Activated CD4-positive, alpha-beta memory T cell treated with anti-CD3 and anti-CD28 coated beads, Interleukin-2, amount 10 ng/mL, durations not matched to agents 7 days and 5 days (primary cell): ENCODE results near the gene PCDH9. TPM values are rescaled to one million over a fixed set of nuclear protein-coding genes. Genes with fewer than 3 reads are reported as not detected.

Source experiments
- CTCF ChIA-PET: fragments of 350-600 bp; sonication (Branson Sonifier 250); formaldehyde crosslinking; loops from one replicate; lab custom pipeline; 2021; ENCODE audit warnings: antibody characterized with exemption, inconsistent platforms; lab: Charles Lee
- POLR2A ChIA-PET: fragments of 350-600 bp; sonication (Branson Sonifier 250); formaldehyde crosslinking; loops from one replicate; lab custom pipeline; 2021; ENCODE audit warnings: antibody characterized with exemption; lab: Charles Lee
- DNase-seq: peaks from one replicate; pipeline ENCODE4 v3.0.0-alpha.2; 2020
- H3K27ac Mint-ChIP-seq: one replicate; pipeline ENCODE4 v1.8.0; 2021; ENCODE audit warnings: mild to moderate bottlenecking, mixed read lengths
- H3K27me3 Mint-ChIP-seq: one replicate; pipeline ENCODE4 v1.8.0; 2021; ENCODE audit warnings: mixed read lengths
- H3K36me3 Mint-ChIP-seq: one replicate; pipeline ENCODE4 v1.8.0; 2021; ENCODE audit warnings: low read depth, mixed read lengths
- H3K4me1 Mint-ChIP-seq: one replicate; pipeline ENCODE4 v1.8.0; 2021; ENCODE audit warnings: mixed read lengths
- H3K4me3 Mint-ChIP-seq: one replicate; pipeline ENCODE4 v1.8.0; 2021; ENCODE audit warnings: mild to moderate bottlenecking, mixed read lengths
- H3K9me3 Mint-ChIP-seq: one replicate; pipeline ENCODE4 v1.8.0; 2021; ENCODE audit warnings: mixed read lengths
- total RNA-seq, 2 experiments: library from RNA; stranded (reverse); gene quantifications; one replicate each; pipeline ENCODE4 v1.2.3, GENCODE V29; 2021

Gene PCDH9
- total RNA-seq, 2 experiments from 2014 or later, result 0.05 TPM; not detected in 1

GRCh38 chr13:66665991-66666390, 564.1 kb downstream of the PCDH9 start:
- Mint-ChIP-seq H3K27ac (no peak overlapping the region), H3K4me3 (no peak overlapping the region), H3K9me3 (peaks cover 5% of the 10 kb centered on the region), H3K36me3 (no peaks in the 10 kb centered on the region), H3K27me3 (no peaks in the 10 kb centered on the region), H3K4me1 (no peaks in the 10 kb centered on the region)
- DNase-seq, result no peak
- CTCF ChIA-PET, result no interaction called here
- POLR2A ChIA-PET, result no interaction called here

- Mint-ChIP-seq H3K4me1 (no peaks in the 10 kb centered on the region), H3K9me3 (peaks cover 2% of the 10 kb centered on the region), H3K36me3 (no peaks in the 10 kb centered on the region), H3K27ac (no peak overlapping the region), H3K4me3 (no peak overlapping the region), H3K27me3 (no peaks in the 10 kb centered on the region)
- ChIA-PET POLR2A (no interaction called here), CTCF (no interaction called here)
- DNase-seq, result no peak
Measured at GRCh38 chr13:66663711-66664110, 566.4 kb downstream of the PCDH9 start.

GRCh38 chr13:66663206-66663605, 566.9 kb downstream of the PCDH9 start:
- Mint-ChIP-seq H3K27me3 (no peaks in the 10 kb centered on the region), H3K36me3 (no peaks in the 10 kb centered on the region), H3K4me3 (no peak overlapping the region), H3K27ac (no peak overlapping the region), H3K4me1 (no peaks in the 10 kb centered on the region), H3K9me3 (peaks cover 2% of the 10 kb centered on the region)
- CTCF ChIA-PET, result no interaction called here
- no peak for DNase-seq
- POLR2A ChIA-PET, result no interaction called here

GRCh38 chr13:66661336-66661735, 568.8 kb downstream of the PCDH9 start:
- Mint-ChIP-seq H3K27me3 (no peaks in the 10 kb centered on the region), H3K9me3 (peaks cover 2% of the 10 kb centered on the region), H3K4me3 (no peak overlapping the region), H3K27ac (no peak overlapping the region), H3K4me1 (no peaks in the 10 kb centered on the region), H3K36me3 (no peaks in the 10 kb centered on the region)
- POLR2A ChIA-PET, result no interaction called here
- CTCF ChIA-PET, result no interaction called here
- no peak for DNase-seq

- Mint-ChIP-seq H3K4me3 (no peak overlapping the region), H3K4me1 (no peaks in the 10 kb centered on the region), H3K9me3 (peaks cover 2% of the 10 kb centered on the region), H3K36me3 (no peaks in the 10 kb centered on the region), H3K27me3 (no peaks in the 10 kb centered on the region), H3K27ac (no peak overlapping the region)
- ChIA-PET POLR2A (no interaction called here), CTCF (no interaction called here)
- no peak for DNase-seq
Measured at GRCh38 chr13:66660468-66660813, 569.7 kb downstream of the PCDH9 start.

GRCh38 chr13:66659701-66660467, 570.3 kb downstream of the PCDH9 start:
- DNase-seq, result no peak
- Mint-ChIP-seq H3K9me3 (peaks cover 2% of the 10 kb centered on the region), H3K27ac (no peak overlapping the region), H3K4me3 (no peak overlapping the region), H3K27me3 (no peaks in the 10 kb centered on the region), H3K36me3 (no peaks in the 10 kb centered on the region), H3K4me1 (no peaks in the 10 kb centered on the region)
- ChIA-PET POLR2A (no interaction called here), CTCF (no interaction called here)

- no peaks in the 10 kb centered on the region for H3K27me3 Mint-ChIP-seq
- no peak for DNase-seq
- POLR2A ChIA-PET, result no interaction called here
- no peaks in the 10 kb centered on the region for H3K4me1 Mint-ChIP-seq
- peaks cover 2% of the 10 kb centered on the region for H3K9me3 Mint-ChIP-seq
- H3K27ac Mint-ChIP-seq, result no peak overlapping the region
- no peak overlapping the region for H3K4me3 Mint-ChIP-seq
- no peaks in the 10 kb centered on the region for H3K36me3 Mint-ChIP-seq
- CTCF ChIA-PET, result no interaction called here
Measured at GRCh38 chr13:66659286-66659685, 570.9 kb downstream of the PCDH9 start.

DNA sequence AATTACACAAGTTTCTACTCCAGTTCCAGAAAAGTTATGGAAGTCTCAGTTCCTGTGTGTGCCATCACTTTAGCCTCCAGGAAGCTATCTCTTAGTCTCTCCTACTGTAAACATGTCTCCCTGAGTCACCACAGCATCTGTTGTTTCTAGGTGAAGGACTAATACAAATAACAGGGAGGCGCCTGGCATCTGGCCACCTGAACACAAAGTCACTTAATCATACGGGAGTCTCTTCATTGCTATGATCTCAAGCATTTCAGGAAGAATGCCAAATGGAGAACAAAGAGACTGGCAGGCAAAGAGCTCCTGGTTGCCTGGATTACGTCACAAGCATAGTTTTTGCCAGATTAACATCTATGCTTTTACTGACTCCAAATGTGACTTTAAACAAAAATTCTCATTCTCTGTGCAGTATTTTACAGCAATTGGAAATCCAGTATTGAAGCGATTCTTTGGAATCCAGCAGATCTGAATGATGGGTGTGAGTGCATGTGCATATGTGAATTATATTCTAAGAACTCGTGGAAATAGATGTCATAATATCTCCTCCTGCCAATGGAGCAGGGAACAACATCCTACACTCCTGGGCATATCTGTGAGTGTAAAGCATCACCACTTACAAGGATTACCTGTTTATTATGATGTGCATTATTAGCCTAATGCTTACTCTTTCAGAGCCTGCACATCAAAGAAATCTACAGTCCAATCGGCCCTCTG, 572.8 kb downstream of the PCDH9 start:
- no peak overlapping the region for H3K27ac Mint-ChIP-seq
- no peak overlapping the region for H3K4me3 Mint-ChIP-seq
- peaks cover 2% of the 10 kb centered on the region for H3K9me3 Mint-ChIP-seq
- no peaks in the 10 kb centered on the region for H3K4me1 Mint-ChIP-seq
- no peaks in the 10 kb centered on the region for H3K27me3 Mint-ChIP-seq
- POLR2A ChIA-PET, result no interaction called here
- CTCF ChIA-PET, result no interaction called here
- DNase-seq, result no peak
- H3K36me3 Mint-ChIP-seq, result no peaks in the 10 kb centered on the region

GRCh38 chr13:66655847-66656454, 574.2 kb downstream of the PCDH9 start:
- Mint-ChIP-seq H3K36me3 (no peaks in the 10 kb centered on the region), H3K4me3 (no peak overlapping the region), H3K27me3 (no peaks in the 10 kb centered on the region), H3K9me3 (no peaks in the 10 kb centered on the region), H3K27ac (no peak overlapping the region), H3K4me1 (no peaks in the 10 kb centered on the region)
- ChIA-PET POLR2A (no interaction called here), CTCF (no interaction called here)
- no peak for DNase-seq

GRCh38 chr13:66644855-66645460, 585.2 kb downstream of the PCDH9 start:
- H3K27me3 Mint-ChIP-seq, result no peaks in the 10 kb centered on the region
- ChIA-PET POLR2A (no interaction called here), CTCF (no interaction called here)
- DNase-seq, result no peak
- H3K27ac Mint-ChIP-seq, result no peak overlapping the region
- H3K9me3 Mint-ChIP-seq, result peaks cover 3% of the 10 kb centered on the region
- H3K4me3 Mint-ChIP-seq, result no peak overlapping the region
- H3K4me1 Mint-ChIP-seq, result no peaks in the 10 kb centered on the region
- no peaks in the 10 kb centered on the region for H3K36me3 Mint-ChIP-seq

DNA sequence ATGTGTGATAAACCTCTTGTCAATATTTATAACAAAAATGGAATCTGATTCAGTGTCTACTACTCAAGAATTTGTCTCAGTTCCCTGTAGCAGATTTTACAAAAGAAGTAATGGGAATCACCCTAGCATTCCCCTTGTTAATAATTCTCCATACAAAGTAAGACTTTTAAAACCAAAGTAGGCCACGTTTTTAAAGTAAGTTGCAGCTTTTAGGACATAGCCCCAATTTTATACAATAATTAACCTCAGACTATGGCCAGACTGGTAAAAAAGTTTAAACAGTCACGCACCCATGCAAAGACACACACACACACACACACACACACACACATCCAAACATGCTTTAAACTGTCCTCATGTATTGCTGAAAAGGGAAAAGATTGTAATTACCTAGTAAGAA, 589.9 kb downstream of the PCDH9 start:
- no peak overlapping the region for H3K4me3 Mint-ChIP-seq
- H3K27me3 Mint-ChIP-seq, result no peaks in the 10 kb centered on the region
- H3K9me3 Mint-ChIP-seq, result no peaks in the 10 kb centered on the region
- no peak overlapping the region for H3K27ac Mint-ChIP-seq
- no peaks in the 10 kb centered on the region for H3K4me1 Mint-ChIP-seq
- ChIA-PET POLR2A (no interaction called here), CTCF (no interaction called here)
- H3K36me3 Mint-ChIP-seq, result no peaks in the 10 kb centered on the region
- DNase-seq, result no peak

DNA sequence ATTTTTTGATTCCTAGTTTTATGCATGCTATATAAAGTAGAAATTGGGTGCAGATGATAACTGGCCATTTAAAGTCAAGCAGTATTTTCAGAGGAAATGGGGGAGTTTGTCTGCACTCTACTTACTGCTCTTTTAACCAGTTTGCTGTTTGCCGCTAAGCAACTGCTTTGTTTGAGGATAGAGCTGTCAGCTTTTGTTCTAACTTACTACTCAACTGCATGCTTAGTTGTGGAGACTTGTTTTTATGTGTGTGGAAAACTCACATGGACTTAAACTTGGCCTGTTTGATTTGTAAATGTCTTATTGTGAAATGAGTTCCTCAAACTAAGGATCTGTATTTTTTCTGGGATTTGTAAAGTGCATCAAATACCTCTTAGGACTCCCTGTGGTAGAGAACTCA, 591.1 kb downstream of the PCDH9 start:
- no peaks in the 10 kb centered on the region for H3K27me3 Mint-ChIP-seq
- CTCF ChIA-PET, result no interaction called here
- POLR2A ChIA-PET, result no interaction called here
- no peaks in the 10 kb centered on the region for H3K9me3 Mint-ChIP-seq
- H3K36me3 Mint-ChIP-seq, result no peaks in the 10 kb centered on the region
- H3K27ac Mint-ChIP-seq, result no peak overlapping the region
- no peak overlapping the region for H3K4me3 Mint-ChIP-seq
- H3K4me1 Mint-ChIP-seq, result no peaks in the 10 kb centered on the region
- no peak for DNase-seq

DNA sequence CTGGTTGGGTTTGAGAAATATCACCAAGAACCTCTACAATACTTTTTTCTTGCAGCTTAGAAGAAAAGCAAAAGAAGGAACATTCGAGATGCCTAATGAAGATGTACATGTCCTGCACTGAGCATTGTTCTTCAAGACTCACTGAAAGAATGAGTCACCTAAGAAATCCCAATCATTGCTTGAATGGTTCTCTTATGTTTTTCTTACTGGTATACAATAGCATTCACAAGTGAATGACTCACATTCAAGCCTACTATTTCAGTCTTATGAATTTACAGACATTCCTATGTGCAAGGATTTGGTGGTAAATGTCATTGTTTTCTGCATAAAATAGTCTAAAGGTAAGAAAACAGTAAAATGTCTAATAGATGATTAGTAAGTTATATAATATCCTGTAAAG, 594.6 kb downstream of the PCDH9 start:
- no peak overlapping the region for H3K4me3 Mint-ChIP-seq
- H3K27ac Mint-ChIP-seq, result no peak overlapping the region
- no peak for DNase-seq
- H3K27me3 Mint-ChIP-seq, result no peaks in the 10 kb centered on the region
- H3K36me3 Mint-ChIP-seq, result no peaks in the 10 kb centered on the region
- ChIA-PET POLR2A (no interaction called here), CTCF (no interaction called here)
- no peaks in the 10 kb centered on the region for H3K9me3 Mint-ChIP-seq
- no peaks in the 10 kb centered on the region for H3K4me1 Mint-ChIP-seq
